ENCODE data around the gene CACNA1D. TPM values are rescaled to one million over a fixed set of nuclear protein-coding genes. Genes with fewer than 3 reads are reported as not detected.
A peak's percentile ranks its signal among the peaks of the same experiment; 100 is the strongest.

Gene CACNA1D
- total and polyA plus RNA-seq, 2 experiments from 2014 or later = 41.0 to 159 TPM

GRCh38 chr3:53677413-53677812, 183.0 kb downstream of the CACNA1D start:
- peak overlapping the region; percentile 97 for H3K27ac ChIP-seq

DNA sequence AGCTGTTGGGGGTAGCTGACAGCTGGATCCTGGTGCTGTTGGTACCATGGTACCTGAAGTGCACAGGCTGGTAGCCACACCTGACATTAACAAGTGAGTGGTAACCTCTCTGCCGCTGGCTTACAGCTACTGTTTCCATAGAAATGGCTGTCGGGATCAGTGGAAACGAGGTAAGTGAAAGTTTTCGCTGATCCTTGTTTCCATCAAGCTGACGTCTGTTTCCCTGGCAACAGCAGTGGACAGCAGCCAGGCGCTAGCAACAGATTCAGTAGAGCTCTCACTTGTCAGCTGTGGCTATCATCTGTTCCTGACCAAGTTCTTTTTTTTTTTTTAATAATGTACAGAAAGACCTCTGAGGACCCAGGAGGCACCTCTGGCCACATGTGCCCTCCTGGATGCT, 185.6 kb downstream of the CACNA1D start:
- TF ChIP-seq CTCF (IDR thresholded peaks at IDR 0.05; ENCODE audit: low read depth, low read length) = no peak
- no peaks in the 10 kb centered on the region for H3K27me3 ChIP-seq
- no peak overlapping the region for H3K4me3 ChIP-seq
- no peaks in the 10 kb centered on the region for H3K36me3 ChIP-seq
- peaks cover 52% of the 10 kb centered on the region for H3K4me1 ChIP-seq (ENCODE audit: low read depth)
- no peaks in the 10 kb centered on the region for H3K9me3 ChIP-seq (ENCODE audit: low read depth)
- DNase-seq (ENCODE audit: low read depth in 1 of 2, low spot score in 1 of 2) = peak; percentile 48 to 78
- H3K27ac ChIP-seq = peak overlapping the region; percentile 85

More at GRCh38 chr3:53677413-53677812, 183.0 kb downstream of the CACNA1D start:
- Histone ChIP-seq H3K36me3 (no peaks in the 10 kb centered on the region), H3K4me3 (no peak overlapping the region), H3K27me3 (no peaks in the 10 kb centered on the region), H3K9me3 (ENCODE audit: low read depth) (no peaks in the 10 kb centered on the region), H3K4me1 (ENCODE audit: low read depth) (peaks cover 68% of the 10 kb centered on the region)
- DNase-seq (ENCODE audit: low read depth in 1 of 2, low spot score in 1 of 2) = peak in 1 of 2 donors; percentile 85
- TF ChIP-seq CTCF (IDR thresholded peaks at IDR 0.05; ENCODE audit: low read depth, low read length) = peak; percentile 23

GRCh38 chr3:53682807-53683206, 188.4 kb downstream of the CACNA1D start:
- DNase-seq (ENCODE audit: low read depth in 1 of 2, low spot score in 1 of 2) = no peak
- H3K4me1 ChIP-seq (ENCODE audit: low read depth) = peaks cover 36% of the 10 kb centered on the region
- no peaks in the 10 kb centered on the region for H3K27me3 ChIP-seq
- no peak overlapping the region for H3K4me3 ChIP-seq
- no peak overlapping the region for H3K27ac ChIP-seq
- H3K9me3 ChIP-seq (ENCODE audit: low read depth) = no peaks in the 10 kb centered on the region
- H3K36me3 ChIP-seq = no peaks in the 10 kb centered on the region
- TF ChIP-seq CTCF (IDR thresholded peaks at IDR 0.05; ENCODE audit: low read depth, low read length) = no peak

DNA sequence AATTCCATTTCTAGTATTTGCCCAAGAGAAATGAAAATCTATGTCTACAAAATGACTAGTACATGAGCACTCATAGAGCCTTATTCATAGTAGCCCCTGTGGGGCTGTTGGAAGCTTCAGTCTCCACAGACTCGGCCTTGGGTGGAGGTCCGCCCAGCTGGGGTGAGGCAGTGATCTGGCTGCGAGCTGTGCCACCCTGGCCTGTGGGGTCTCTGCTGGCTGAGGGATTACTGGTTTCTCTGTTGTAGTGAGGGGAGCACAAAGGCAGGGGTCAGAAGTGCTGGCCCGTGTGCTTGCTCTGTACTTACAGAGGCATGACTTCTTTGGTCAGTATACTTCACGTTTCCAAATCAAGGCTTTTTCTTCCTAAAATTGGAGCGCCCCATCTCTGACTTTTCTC, 193.7 kb downstream of the CACNA1D start:
- Histone ChIP-seq H3K9me3 (ENCODE audit: low read depth) (no peaks in the 10 kb centered on the region), H3K27ac (peak overlapping the region; percentile 84), H3K4me1 (ENCODE audit: low read depth) (peaks cover 38% of the 10 kb centered on the region), H3K27me3 (no peaks in the 10 kb centered on the region), H3K4me3 (no peak overlapping the region), H3K36me3 (no peaks in the 10 kb centered on the region)
- no peak for DNase-seq (ENCODE audit: low read depth in 1 of 2, low spot score in 1 of 2)
- no peak for TF ChIP-seq CTCF (IDR thresholded peaks at IDR 0.05; ENCODE audit: low read depth, low read length)

- Histone ChIP-seq H3K36me3 (no peaks in the 10 kb centered on the region), H3K4me1 (ENCODE audit: low read depth) (peaks cover 35% of the 10 kb centered on the region), H3K27ac (peak overlapping the region; percentile 84), H3K4me3 (no peak overlapping the region), H3K9me3 (ENCODE audit: low read depth) (no peaks in the 10 kb centered on the region), H3K27me3 (no peaks in the 10 kb centered on the region)
- TF ChIP-seq CTCF (IDR thresholded peaks at IDR 0.05; ENCODE audit: low read depth, low read length) = no peak
- no peak for DNase-seq (ENCODE audit: low read depth in 1 of 2, low spot score in 1 of 2)
Measured at GRCh38 chr3:53688989-53689388, 194.6 kb downstream of the CACNA1D start.

- no peak for DNase-seq (ENCODE audit: low read depth in 1 of 2, low spot score in 1 of 2)
- Histone ChIP-seq H3K36me3 (no peaks in the 10 kb centered on the region), H3K27ac (peak overlapping the region; percentile 84), H3K27me3 (no peaks in the 10 kb centered on the region), H3K9me3 (ENCODE audit: low read depth) (no peaks in the 10 kb centered on the region), H3K4me3 (no peak overlapping the region), H3K4me1 (ENCODE audit: low read depth) (peaks cover 39% of the 10 kb centered on the region)
- TF ChIP-seq CTCF (IDR thresholded peaks at IDR 0.05; ENCODE audit: low read depth, low read length) = no peak
Measured at GRCh38 chr3:53689681-53690080, 195.3 kb downstream of the CACNA1D start.
